ENCODE results near the gene MARCHF3.

DNA sequence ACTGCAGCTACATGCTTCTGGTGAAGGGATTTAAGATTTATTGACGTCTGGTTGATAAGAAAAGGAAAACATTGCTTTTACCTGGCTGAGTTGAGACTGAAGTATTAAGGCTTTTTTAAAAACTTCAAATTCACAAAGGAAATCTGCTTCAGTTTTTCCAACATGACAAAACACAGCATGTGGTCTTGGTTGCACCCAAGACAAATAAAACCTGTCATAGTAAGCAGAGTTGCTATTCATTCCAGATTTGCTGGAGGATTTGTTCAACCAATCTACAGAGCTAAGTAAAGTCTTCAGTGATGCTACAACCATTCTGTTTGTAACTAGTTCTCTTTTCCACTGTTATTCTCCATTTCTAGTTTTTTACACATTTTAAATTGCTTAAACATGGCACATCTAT is 31.6 kb upstream of the MARCHF3 start:
- TF ChIP-seq, protein P1, sequence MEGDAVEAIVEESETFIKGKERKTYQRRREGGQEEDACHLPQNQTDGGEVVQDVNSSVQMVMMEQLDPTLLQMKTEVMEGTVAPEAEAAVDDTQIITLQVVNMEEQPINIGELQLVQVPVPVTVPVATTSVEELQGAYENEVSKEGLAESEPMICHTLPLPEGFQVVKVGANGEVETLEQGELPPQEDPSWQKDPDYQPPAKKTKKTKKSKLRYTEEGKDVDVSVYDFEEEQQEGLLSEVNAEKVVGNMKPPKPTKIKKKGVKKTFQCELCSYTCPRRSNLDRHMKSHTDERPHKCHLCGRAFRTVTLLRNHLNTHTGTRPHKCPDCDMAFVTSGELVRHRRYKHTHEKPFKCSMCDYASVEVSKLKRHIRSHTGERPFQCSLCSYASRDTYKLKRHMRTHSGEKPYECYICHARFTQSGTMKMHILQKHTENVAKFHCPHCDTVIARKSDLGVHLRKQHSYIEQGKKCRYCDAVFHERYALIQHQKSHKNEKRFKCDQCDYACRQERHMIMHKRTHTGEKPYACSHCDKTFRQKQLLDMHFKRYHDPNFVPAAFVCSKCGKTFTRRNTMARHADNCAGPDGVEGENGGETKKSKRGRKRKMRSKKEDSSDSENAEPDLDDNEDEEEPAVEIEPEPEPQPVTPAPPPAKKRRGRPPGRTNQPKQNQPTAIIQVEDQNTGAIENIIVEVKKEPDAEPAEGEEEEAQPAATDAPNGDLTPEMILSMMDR (conservative IDR thresholded peaks at IDR 0.05) = no peak
- no peak for TF ChIP-seq ZFX (IDR thresholded peaks at IDR 0.05)

Data from C4-2B (cell line).